OCI-LY1 (cell line): Measurements from ENCODE around the gene DDAH1.

ENCODE experiments used
- CTCF ChIP-seq: fragments of 200-600 bp; sonication (generic), shearing (Covaris generic); IDR thresholded peaks from 2 replicates; pipeline ENCODE4 v1.5.1; 2017; ENCODE audit warnings: mild to moderate bottlenecking, antibody characterized with exemption, low read length, moderate library complexity, mixed read lengths
- EZH2 ChIP-seq: fragments of 200-600 bp; sonication (generic), shearing (Covaris generic); IDR thresholded peaks from 2 replicates; pipeline ENCODE4 v1.8.0; 2017; ENCODE audit warnings: borderline replicate concordance, mixed run types, mild to moderate bottlenecking, antibody characterized with exemption, low read length, moderate library complexity, mixed read lengths

GRCh38 chr1:85404408-85404807 lies 60.6 kb downstream of the DDAH1 start:
- no peak for TF ChIP-seq EZH2
- no peak for TF ChIP-seq CTCF
